Measurements from ENCODE around the gene LYSMD1. TPM values are rescaled to one million over a fixed set of nuclear protein-coding genes. Genes with fewer than 3 reads are reported as not detected.

Gene LYSMD1
- total and polyA plus RNA-seq, 2 of the 8 experiments (the other 6 are each of a cell fraction or from before 2014, with no cell fraction given), result 2.4 to 6.0 TPM

DNA sequence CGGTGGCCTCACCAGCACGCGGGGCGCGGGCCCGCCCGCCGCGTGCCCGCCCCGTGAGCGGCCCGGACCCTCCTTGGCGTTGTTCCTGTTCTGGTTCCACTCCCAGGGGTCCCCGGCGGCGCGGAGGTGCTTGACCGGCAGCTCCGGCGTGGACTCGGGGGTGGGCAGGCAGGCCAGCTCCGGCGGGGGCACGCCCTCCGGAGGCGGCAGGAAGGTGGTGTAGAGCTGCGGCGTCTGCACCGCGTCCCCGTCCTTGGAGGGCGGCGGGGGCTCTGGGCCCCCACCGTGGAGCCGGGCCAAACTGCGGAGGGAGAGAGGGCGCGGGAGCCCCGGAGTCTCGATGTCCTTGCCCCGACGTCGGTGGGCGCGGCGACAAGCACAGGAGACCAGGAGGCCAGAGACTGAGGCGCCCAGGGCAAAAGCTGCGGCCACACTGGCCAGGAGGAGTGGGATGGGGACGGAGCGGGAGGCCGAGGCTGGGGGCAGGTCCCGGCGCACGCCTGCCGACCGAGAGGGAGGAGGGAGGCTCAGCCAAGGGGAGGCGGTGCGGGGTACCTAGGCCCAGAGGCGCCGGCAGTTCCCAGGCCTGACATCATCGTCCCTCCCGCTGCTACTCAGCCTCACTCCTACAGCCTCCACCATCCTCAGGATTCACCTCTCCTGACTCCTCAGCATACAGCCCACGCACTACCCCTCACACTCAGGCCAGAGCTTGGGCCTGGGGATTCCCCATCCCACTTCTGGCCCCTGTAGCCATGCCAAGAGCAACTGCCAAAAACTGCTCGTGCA lies 32.5 kb downstream of the LYSMD1 start (continued):
- TF ChIP-seq, protein P1, sequence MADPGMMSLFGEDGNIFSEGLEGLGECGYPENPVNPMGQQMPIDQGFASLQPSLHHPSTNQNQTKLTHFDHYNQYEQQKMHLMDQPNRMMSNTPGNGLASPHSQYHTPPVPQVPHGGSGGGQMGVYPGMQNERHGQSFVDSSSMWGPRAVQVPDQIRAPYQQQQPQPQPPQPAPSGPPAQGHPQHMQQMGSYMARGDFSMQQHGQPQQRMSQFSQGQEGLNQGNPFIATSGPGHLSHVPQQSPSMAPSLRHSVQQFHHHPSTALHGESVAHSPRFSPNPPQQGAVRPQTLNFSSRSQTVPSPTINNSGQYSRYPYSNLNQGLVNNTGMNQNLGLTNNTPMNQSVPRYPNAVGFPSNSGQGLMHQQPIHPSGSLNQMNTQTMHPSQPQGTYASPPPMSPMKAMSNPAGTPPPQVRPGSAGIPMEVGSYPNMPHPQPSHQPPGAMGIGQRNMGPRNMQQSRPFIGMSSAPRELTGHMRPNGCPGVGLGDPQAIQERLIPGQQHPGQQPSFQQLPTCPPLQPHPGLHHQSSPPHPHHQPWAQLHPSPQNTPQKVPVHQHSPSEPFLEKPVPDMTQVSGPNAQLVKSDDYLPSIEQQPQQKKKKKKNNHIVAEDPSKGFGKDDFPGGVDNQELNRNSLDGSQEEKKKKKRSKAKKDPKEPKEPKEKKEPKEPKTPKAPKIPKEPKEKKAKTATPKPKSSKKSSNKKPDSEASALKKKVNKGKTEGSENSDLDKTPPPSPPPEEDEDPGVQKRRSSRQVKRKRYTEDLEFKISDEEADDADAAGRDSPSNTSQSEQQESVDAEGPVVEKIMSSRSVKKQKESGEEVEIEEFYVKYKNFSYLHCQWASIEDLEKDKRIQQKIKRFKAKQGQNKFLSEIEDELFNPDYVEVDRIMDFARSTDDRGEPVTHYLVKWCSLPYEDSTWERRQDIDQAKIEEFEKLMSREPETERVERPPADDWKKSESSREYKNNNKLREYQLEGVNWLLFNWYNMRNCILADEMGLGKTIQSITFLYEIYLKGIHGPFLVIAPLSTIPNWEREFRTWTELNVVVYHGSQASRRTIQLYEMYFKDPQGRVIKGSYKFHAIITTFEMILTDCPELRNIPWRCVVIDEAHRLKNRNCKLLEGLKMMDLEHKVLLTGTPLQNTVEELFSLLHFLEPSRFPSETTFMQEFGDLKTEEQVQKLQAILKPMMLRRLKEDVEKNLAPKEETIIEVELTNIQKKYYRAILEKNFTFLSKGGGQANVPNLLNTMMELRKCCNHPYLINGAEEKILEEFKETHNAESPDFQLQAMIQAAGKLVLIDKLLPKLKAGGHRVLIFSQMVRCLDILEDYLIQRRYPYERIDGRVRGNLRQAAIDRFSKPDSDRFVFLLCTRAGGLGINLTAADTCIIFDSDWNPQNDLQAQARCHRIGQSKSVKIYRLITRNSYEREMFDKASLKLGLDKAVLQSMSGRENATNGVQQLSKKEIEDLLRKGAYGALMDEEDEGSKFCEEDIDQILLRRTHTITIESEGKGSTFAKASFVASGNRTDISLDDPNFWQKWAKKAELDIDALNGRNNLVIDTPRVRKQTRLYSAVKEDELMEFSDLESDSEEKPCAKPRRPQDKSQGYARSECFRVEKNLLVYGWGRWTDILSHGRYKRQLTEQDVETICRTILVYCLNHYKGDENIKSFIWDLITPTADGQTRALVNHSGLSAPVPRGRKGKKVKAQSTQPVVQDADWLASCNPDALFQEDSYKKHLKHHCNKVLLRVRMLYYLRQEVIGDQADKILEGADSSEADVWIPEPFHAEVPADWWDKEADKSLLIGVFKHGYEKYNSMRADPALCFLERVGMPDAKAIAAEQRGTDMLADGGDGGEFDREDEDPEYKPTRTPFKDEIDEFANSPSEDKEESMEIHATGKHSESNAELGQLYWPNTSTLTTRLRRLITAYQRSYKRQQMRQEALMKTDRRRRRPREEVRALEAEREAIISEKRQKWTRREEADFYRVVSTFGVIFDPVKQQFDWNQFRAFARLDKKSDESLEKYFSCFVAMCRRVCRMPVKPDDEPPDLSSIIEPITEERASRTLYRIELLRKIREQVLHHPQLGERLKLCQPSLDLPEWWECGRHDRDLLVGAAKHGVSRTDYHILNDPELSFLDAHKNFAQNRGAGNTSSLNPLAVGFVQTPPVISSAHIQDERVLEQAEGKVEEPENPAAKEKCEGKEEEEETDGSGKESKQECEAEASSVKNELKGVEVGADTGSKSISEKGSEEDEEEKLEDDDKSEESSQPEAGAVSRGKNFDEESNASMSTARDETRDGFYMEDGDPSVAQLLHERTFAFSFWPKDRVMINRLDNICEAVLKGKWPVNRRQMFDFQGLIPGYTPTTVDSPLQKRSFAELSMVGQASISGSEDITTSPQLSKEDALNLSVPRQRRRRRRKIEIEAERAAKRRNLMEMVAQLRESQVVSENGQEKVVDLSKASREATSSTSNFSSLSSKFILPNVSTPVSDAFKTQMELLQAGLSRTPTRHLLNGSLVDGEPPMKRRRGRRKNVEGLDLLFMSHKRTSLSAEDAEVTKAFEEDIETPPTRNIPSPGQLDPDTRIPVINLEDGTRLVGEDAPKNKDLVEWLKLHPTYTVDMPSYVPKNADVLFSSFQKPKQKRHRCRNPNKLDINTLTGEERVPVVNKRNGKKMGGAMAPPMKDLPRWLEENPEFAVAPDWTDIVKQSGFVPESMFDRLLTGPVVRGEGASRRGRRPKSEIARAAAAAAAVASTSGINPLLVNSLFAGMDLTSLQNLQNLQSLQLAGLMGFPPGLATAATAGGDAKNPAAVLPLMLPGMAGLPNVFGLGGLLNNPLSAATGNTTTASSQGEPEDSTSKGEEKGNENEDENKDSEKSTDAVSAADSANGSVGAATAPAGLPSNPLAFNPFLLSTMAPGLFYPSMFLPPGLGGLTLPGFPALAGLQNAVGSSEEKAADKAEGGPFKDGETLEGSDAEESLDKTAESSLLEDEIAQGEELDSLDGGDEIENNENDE (IDR thresholded peaks at IDR 0.05; ENCODE audit: insufficient replicate concordance, low read length), result no peak
- TF ChIP-seq GABPA (IDR thresholded peaks at IDR 0.05; ENCODE audit: borderline replicate concordance, insufficient read depth, low read length) (0 out of 2 replicates have a peak, but pooled peaks have one; percentile 19), RAD21 (IDR thresholded peaks at IDR 0.05 in 1 of 2, conservative IDR thresholded peaks at IDR 0.05 in 1 of 2; ENCODE audit: low read depth in 2 of 2, low read length in 2 of 2) (0 out of 4 replicates have a peak, but pooled peaks of 1 of the 2 experiments have one; percentile 3), TBP (IDR thresholded peaks at IDR 0.05; ENCODE audit: low read depth, low read length) (peak; percentile 31; the same call in 1 of the 2 replicates), EZH2 (IDR thresholded peaks at IDR 0.05; ENCODE audit: low read depth, low read length, severe bottlenecking) (no peak), NRF1 (IDR thresholded peaks at IDR 0.05; ENCODE audit: low read depth, low read length) (no peak), CBX8 (IDR thresholded peaks at IDR 0.05; ENCODE audit: borderline replicate concordance, low read depth, low read length) (no peak), BCL11A (IDR thresholded peaks at IDR 0.05; ENCODE audit: low read depth in 2 of 2, low read length in 2 of 2) (no peak), BACH1 (IDR thresholded peaks at IDR 0.05; ENCODE audit: low read length) (no peak)
